ENCODE results near the gene MYO7A. TPM values are rescaled to one million over a fixed set of nuclear protein-coding genes. Genes with fewer than 3 reads are reported as not detected.

Gene MYO7A
- total and polyA plus RNA-seq, 2 of the 4 experiments (the other 2 are of a cell fraction) = 0.02 TPM; not detected in 1

DNA sequence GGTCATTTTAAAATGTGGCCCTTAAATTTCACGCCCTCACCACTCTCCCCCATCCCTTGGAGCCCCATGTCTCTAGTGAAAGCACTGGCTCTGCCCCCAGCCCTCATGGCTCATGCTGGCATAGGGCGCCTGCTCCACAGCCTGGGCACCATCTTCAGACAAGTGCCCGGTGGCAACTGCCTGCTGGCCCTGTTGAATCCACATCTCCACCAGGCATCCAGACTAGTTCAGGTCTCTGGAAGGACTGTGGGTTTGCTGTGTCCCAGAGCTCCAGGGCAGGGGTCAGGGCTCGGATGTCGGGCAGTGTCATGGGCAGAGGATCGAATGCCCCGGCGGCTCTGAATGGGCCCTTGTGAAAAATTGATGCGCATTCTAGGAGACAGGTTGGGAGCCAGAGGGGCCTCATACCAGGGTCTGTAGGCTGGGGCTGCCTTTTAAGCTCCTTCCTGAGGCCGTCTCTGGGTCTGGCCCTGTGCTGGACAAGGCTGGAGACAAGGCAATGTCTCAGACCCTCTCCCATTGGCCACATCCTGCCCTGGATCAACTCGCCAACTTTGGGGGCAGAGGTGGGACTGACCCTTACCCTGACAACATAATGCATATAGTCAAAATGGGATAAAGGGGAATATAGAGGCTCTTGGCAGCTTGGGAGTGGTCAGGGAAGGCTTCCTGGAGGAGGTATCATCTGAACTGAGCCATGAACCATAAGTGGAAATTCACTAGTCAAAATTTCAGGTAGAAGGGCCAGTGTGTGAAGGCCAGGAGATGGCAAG lies 1.2 kb downstream of the MYO7A start:
- Histone ChIP-seq H3K27me3 (ENCODE audit: control insufficient read depth, insufficient read depth, low read length) (no peaks in the 10 kb centered on the region), H3K36me3 (ENCODE audit: control insufficient read depth, insufficient read depth, low read length) (no peaks in the 10 kb centered on the region), H3K9ac (ENCODE audit: low read depth, low read length) (no peak overlapping the region), H2AFZ (replicated peaks; ENCODE audit: low read length, poor library complexity) (no peak overlapping the region), H2BK15ac (ENCODE audit: low read depth, low read length) (no peak overlapping the region), H2AK9ac (replicated peaks; ENCODE audit: low read depth, low read length, poor library complexity) (no peak overlapping the region), H2BK5ac (ENCODE audit: low read depth, low read length, poor library complexity, severe bottlenecking) (no peak overlapping the region), H3K56ac (ENCODE audit: extremely low read depth, insufficient read depth, low read length) (no peak overlapping the region), H4K8ac (ENCODE audit: low read depth in 2 of 2, low read length in 2 of 2) (no peak overlapping the region), H4K91ac (ENCODE audit: insufficient read depth, low read depth, low read length) (no peak overlapping the region), H4K20me1 (ENCODE audit: insufficient read depth, low read length) (no peaks in the 10 kb centered on the region), H3K27ac (ENCODE audit: insufficient read depth, low read length) (no peak overlapping the region), H2BK20ac (ENCODE audit: low read depth, low read length) (no peak overlapping the region), H3K4me2 (ENCODE audit: low read depth, low read length) (no peak overlapping the region), H3K4me1 (ENCODE audit: control insufficient read depth, insufficient read depth, low read length) (peaks cover 10% of the 10 kb centered on the region; the same call in 1 of the 2 replicates), H3K9me3 (ENCODE audit: control insufficient read depth, insufficient read depth, low read length) (no peaks in the 10 kb centered on the region), H3K14ac (replicated peaks; ENCODE audit: low read depth, low read length) (no peak overlapping the region), H3K4ac (ENCODE audit: low read depth, low read length) (no peak overlapping the region), H4K5ac (ENCODE audit: low read depth, low read length) (no peak overlapping the region), H2AK5ac (ENCODE audit: low read depth, low read length) (no peak overlapping the region), H3K4me3 (ENCODE audit: insufficient read depth, low read depth, low read length) (no peak overlapping the region), H2BK120ac (ENCODE audit: low read depth, low read length) (no peak overlapping the region), H3K23ac (ENCODE audit: low read depth, low read length) (no peak overlapping the region), H3K79me1 (ENCODE audit: low read depth in 1 of 2, low read length in 2 of 2) (no peaks in the 10 kb centered on the region), H3K18ac (ENCODE audit: low read depth, low read length) (no peak overlapping the region), H3K9me1 (ENCODE audit: insufficient read depth, low read length) (no peaks in the 10 kb centered on the region)
- in situ Hi-C loops (cut with MboI; ENCODE audit: low sequenced_read_pairs) (loop anchor here (5.0 to 10.0 kb wide), 2 partner anchors 56 to 418 kb away; no protein-coding TSS in a partner anchor), intact Hi-C loops (cut with micrococcal nuclease) (no loop called here), dilution Hi-C loops (cut with HindIII; ENCODE audit: low sequenced_read_pairs, unreplicated experiment) (no loop called here)
- ChIA-PET POLR2A (ENCODE audit: unreplicated experiment) (interaction anchor here (0.8 kb wide), 1 partner anchor 11 kb away, joined by 3 read pairs; no protein-coding TSS in a partner anchor), CTCF (no interaction called here)
- BruUV-seq (replicated peaks) = no TSS peak
- no peak for DNase-seq
- ATAC-seq (ENCODE audit: low read depth) = no peak
- no peak for TF ChIP-seq SMC3 (IDR thresholded peaks at IDR 0.05; ENCODE audit: low read depth, low read length)
- TF ChIP-seq BHLHE40 (IDR thresholded peaks at IDR 0.05; ENCODE audit: low read depth, low read length) = no peak
- no peak for TF ChIP-seq FOS (IDR thresholded peaks at IDR 0.05; ENCODE audit: low read depth, low read length)
- TF ChIP-seq, protein P1, sequence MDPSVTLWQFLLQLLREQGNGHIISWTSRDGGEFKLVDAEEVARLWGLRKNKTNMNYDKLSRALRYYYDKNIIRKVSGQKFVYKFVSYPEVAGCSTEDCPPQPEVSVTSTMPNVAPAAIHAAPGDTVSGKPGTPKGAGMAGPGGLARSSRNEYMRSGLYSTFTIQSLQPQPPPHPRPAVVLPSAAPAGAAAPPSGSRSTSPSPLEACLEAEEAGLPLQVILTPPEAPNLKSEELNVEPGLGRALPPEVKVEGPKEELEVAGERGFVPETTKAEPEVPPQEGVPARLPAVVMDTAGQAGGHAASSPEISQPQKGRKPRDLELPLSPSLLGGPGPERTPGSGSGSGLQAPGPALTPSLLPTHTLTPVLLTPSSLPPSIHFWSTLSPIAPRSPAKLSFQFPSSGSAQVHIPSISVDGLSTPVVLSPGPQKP (IDR thresholded peaks at IDR 0.05; ENCODE audit: borderline replicate concordance, low read depth, low read length) = no peak
- 91% methylated on average over 6 of the region's 11 CpGs; no CpG with 5 or more reads in 1 of the 2 experiments for WGBS, 2 experiments (ENCODE audit: extremely low coverage in 2 of 2, insufficient read length in 1 of 2)
